GM19035 (cell line): ENCODE data around the gene ZDHHC11B.
"Not testable (repeated sequence)": the region's sequence is repeated elsewhere in the genome, so short reads cannot be mapped to it uniquely, and the experiment has no call there.

ENCODE experiments used
- ATAC-seq: cut with Tn5 transposase; IDR thresholded peaks from one replicate; pipeline ENCODE4 v1.9.1; 2021; ENCODE audit not compliant: unreplicated experiment

The ZDHHC11B gene, protein sequence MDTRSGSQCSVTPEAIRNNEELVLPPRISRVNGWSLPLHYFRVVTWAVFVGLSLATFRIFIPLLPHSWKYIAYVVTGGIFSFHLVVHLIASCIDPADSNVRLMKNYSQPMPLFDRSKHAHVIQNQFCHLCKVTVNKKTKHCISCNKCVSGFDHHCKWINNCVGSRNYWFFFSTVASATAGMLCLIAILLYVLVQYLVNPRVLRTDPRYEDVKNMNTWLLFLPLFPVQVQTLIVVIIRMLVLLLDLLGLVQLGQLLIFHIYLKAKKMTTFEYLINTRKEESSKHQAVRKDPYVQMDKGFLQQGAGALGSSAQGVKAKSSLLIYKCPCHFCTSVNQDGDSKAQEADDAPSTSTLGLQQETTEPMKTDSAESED

DNA sequence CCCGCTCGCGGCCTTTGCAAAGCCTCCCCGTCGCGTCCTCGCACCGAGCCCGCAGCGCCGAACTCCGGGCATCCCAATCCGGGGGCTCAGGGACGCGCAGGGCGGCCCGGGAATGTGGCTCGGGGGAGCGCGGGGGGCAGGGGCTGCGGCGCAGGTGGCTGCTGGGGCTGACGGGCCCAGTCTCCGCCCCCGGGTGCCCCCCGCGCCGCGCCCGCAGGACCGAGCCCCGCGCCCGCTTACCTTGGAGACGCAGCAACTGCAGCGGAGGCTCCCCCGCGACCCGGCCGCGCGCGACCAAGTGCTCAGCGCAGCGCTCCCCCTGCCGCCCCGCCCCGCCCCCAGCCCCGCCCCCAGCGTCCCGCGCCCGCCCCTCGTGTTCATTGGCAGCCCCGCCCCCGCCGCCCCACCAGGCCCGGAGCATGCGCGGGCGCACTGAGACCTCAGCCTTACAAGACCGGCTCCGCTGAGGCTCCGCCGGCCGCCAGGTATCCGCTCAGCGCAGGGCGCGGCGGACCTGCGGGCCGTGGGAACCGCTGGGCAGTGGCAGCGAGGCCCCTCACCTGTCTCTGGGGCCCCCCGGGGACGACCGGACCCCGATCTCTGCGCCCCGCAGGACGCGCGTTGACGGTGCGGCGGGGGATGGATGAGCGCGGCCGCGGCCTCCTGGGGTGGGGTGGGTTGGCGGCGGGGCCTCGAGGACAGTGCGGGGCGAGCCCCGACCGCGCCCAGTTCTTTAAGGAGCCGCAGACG, at the start of gene ZDHHC11B:
Gene ZDHHC11B, minus strand, starts transcription at position 302 of the 750 bp plus-strand sequence. CDS start 17,810 bp downstream, outside the sequence.
- peak; percentile 74 for ATAC-seq

DNA sequence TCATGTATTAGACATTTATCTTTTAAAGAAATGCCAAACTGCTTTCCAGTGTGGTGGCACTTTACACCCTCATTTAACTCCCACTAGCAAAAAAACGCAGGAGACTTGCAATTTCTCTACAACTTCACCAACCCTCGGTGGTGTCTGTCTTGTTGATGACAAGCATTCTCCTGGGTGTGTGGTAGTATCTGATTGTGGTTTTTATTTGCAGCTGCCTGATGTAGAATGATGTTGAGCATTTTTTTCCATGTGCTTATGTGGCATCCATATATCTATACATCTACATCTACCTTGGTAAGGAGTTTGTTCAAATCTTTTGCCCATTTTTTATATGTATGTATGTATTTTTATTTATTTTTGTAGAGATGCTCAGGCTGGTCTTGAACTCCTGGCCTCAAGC, 49.5 kb upstream of the ZDHHC11B start:
- not testable (repeated sequence) for ATAC-seq

DNA sequence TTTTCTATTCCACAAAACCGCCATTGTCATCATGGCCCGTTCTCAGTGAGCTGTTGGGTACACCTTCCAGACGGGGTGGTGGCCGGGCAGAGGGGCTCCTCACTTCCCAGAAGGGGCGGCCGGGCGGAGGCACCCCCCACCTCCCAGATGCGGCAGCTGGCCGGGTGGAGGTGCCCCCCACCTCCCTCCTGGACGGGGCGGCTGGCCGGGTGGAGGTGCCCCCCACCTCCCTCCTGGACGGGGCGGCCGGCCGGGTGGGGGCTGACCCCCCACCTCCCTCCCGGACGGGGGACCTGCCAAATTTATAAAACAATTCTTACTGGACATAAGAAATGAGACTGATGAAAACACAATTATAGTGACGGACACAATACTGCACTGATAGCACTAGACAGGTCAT, 43.7 kb upstream of the ZDHHC11B start:
- ATAC-seq: not testable (repeated sequence)

DNA sequence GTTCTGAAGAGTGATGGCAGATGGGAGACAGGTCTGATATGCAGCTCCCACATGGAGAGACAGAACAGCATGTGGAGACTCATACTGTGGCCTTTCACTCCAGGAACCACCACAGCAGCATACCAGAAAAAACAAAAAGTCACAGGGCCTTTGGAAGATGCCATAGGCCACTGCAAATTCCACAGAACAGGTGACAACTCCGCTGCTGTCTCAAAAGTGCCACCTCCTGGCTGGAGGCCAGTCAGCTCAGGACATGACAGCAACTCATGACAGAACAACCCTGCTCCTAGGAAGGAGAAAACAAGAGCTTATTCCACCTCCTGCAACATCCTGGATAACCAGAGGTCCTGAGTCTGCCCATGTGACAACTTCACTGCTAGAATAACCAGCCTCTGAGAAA, 41.0 kb upstream of the ZDHHC11B start:
- ATAC-seq: not testable (repeated sequence)

DNA sequence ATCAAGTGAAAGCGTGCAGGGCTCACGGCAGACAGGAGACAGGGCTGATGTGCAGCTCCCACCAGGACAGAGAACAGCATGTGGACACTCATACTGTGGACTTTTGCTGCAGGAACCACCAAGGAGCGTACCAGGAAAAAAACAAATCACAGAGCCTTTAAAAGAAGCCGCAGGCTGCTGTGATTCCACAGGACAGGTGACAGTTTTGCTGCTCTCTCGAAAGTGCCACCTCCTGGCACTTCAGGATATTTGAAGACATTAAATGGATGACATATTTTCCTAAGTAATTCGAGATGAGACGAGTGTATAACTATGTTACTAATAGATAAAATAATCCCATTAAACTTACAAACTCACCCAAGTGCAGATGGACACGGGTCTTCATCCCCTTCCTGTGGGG, 37.0 kb upstream of the ZDHHC11B start:
- ATAC-seq: no peak

DNA sequence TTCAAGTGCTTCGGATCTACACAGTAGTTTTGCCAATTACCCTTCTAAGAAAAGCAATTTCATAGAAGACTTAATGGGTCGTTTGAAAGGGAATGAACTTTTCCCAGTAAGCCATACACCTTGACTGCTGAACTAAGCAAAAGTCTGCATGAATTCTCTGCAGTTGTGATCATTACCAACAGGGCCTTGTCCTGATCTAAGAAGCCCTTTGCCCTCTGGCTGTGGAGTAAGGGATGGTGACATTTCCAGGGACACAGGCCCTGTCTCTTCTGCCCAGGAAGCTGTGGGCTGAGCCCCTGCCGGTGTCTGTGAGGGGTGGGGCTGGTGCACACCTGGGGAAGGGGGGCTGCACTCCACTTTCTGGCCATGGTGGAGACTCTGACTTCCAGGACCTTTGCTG, 35.7 kb upstream of the ZDHHC11B start:
- ATAC-seq: no peak

DNA sequence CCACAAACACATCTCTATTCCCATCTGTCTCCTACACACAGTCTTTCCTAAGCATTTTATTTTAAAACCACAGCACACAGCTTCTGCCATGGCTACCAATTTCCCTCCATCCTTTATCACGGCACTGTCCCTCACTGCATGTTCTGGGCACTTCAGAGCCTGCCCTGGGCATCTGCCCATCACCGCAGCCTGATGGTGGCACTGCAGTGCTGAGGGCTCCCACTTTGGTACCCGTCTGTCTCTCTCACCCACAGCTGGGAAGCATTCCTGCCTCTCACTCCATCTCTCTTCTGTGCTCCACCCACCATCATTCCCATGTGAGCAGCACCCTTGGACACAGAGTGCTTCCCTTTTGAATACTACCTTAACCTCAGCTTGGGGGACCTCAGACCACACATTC, 34.5 kb upstream of the ZDHHC11B start:
- no peak for ATAC-seq

DNA sequence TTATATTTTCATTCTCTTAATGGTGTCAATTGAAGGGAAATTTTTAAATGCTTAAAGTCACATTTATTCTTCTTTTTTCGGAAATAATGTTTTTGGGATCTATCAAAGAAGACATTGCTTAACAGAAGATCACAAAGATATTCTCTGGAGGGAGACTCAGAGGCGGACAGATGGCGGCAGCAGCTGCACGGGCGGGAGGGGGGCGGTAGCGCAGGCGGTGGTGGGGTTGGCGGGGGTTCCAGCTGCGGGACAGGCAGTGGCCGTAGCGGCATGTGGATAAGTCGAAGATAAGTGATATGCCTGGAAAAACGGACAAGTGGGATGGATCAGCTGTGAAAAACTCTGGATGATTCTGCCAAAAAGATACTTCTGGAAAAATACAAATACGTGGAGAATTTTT, 31.6 kb upstream of the ZDHHC11B start:
- no peak for ATAC-seq

DNA sequence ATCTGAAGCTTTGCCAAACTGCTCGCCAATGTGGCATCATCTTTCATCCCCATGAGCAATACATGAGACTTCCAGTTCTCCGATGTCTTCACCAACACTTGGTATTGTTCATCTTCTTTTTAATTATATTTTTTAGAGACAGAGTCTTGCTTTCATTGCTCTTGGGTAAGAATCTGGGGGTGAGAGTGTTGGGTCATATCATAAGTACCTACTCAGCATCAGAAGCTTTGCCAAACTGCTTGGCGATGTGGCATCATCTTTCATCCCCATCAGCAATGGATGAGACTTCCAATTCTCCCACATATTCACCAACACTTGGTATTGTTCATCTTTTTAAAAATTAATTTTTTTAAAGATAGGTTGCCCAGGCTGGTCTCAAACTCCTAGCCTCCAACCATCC, 30.9 kb upstream of the ZDHHC11B start:
- ATAC-seq: no peak

DNA sequence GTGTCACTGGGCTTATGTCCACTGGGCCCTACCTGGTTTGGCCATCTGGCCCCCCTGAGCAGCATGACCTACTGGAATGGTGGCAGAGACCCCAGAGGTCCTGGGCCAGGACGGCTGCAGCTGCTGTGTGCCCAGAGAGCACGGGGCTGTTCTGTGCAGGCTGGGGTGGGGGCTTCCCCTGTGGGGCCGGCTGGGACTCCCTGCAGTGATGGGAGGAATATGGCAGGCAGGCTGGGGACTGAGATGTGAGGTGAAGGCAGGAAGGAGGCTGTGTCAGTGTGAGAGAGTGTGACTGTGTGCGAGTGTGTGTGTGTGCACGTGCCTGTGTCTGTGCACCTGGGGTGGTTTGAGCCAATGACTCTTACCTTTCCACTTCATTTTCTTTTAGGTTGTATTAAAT, 29.0 kb upstream of the ZDHHC11B start:
- ATAC-seq: not testable (repeated sequence)

DNA sequence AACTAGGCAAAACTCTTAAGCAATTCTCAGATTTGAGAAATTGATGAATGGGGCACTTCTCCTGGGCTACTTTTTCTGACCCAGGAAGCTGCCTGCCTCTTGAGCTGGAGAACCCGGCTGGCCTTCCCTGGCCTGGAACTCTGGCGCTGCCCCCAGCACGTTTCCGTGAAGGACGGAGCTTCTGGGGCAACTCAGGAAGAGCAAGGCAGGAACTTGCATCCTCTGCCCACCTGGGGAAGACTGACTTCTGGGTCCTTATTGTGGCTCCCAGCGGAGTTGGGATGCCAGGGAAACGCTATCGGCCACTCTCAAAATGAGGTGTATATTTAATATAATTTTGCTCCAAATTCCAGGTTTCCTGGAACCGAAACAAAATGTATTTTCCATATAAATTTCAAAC, 26.9 kb upstream of the ZDHHC11B start:
- ATAC-seq: not testable (repeated sequence)

DNA sequence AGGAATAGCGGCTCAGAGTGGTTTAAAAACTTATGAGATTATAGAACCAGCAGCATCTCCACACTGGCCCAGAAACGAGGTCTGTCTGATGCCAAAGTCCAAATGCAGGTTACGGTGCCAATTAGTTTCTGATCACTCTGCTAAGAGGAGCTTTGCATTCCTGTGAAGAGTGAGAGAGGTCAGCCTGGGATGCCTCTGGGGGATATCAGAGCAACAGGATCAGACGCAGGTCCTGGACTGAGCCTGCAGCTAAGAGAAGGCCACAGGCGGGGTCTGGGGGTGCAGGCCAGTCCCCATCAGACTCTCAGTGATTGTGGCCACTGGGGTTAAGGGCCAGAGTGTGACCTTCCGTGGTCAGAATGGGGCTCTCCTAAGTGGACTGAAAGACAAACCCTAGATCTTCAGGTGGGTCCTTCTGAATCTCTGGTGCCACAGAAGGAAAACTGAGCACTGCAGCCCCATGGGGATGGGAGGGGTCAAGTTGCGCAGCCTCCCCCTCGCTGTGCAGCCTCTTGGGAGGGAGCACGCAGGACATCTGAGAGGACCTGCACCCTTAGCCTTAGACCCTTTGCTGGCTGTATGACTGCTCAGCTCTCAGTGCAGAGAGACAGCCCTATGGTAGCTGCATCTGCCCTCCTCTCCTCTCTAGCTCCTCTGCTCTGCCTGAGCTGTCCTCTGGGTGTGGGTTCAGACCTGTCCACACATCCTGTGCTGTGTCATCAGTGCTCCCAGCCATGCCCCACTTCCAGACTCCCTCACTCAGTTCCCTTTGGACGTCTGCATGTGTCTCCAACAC, 23.4 kb upstream of the ZDHHC11B start:
- not testable (repeated sequence) for ATAC-seq

DNA sequence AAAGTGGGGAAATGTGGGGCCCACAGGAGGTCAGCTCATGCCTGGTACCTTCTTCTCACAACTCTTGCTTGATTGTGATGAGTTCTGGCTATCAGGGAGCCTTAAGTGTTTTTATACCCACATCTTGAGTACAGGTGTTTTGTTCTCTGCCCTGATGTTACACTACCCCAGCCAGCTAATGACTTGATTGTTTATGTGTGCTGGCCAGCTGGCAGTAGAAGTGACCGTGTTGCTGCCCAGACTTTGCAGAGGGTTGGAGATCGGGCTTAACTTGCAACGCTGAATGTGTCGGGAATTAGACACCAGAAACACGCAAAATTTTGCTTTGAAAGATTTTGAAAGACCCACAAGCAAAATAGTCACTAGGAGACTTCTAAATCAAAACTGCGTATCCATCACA, 16.9 kb upstream of the ZDHHC11B start:
- ATAC-seq: no peak

DNA sequence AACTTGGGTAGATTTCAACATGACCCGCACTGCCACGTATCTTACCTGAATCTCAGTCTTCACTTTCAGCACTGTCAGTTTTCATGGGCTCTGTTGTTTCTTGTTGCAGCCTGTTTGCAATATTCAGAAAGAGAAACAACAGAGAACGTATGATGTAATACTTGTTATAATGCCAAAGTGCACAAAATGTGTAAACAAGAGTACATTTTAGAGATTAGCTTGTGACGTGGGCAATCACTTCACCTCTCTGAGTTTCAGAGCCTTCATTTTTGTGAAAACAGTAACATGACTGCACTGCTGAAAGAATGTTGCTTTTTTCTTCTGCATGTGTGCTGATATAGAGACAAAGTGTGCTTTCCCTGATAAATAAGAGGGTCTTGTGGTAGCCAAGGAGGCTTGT, 16.5 kb upstream of the ZDHHC11B start:
- not testable (repeated sequence) for ATAC-seq

DNA sequence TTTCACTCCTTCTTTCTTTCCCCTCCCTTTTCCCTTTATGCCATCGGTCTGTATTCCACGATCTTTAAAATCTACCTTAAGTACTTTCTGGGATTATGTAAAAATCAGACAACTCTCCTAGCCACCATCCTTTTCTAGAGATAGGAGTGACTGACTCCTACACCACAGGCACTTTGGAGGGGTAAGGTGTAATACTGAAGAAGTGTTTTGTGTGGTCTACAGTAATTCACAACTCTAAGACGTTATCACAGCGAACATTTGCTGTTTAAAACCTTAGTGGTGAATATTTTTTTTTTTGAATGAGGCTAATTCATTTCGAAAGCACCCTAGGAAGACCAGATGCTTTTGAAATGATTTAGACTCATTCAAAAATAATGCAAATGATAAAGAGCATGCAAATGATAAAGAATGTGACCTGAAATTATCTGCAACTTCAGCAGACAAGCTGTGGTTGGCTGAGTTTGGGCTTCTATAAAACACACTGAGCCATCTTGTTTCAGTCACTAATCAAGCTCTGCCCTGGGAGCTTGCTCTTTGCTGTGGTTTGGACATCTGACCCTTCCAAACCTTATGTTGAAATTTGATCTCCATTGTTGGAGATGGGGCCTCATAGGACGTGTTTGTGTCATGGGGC, 14.1 kb upstream of the ZDHHC11B start:
- ATAC-seq: not testable (repeated sequence)

DNA sequence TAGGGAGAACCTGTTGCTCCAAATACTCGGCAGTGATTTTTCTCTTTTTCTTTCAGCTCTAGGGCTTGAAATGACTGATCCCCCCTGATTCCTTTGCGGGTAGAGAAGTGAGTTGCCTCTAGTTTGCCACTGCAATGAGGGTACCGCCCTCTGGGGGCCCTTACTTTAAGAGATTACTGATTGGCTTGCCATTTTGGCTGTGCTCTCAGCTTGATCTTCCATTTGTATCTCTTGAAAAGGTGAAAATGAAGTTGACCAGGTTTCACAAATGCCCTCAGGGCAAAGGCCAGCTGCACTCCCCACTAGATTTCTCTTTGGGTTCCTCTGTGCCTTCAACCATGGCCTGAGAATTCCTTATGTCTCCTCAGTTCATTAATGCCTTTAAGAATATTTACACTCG, 13.5 kb upstream of the ZDHHC11B start:
- ATAC-seq: not testable (repeated sequence)

DNA sequence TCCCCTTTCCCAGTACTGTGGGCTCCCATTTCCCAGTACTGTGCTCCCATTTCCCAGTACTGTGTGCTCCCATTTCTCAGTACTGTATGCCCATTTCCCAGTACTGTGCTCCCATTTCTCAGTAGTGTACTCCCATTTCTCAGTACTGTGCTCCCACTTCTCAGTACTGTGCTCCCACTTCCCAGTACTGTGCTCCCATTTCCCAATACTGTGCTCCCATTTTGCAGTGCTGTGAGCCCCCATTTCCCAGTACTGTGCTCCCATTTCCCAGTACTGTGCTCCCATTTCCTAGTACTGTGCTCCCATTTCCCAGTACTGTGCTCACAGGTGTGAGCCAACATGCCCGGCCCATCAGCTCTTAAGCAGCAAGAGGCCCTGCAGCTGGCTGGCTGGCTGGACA, 11.3 kb upstream of the ZDHHC11B start:
- ATAC-seq: not testable (repeated sequence)

DNA sequence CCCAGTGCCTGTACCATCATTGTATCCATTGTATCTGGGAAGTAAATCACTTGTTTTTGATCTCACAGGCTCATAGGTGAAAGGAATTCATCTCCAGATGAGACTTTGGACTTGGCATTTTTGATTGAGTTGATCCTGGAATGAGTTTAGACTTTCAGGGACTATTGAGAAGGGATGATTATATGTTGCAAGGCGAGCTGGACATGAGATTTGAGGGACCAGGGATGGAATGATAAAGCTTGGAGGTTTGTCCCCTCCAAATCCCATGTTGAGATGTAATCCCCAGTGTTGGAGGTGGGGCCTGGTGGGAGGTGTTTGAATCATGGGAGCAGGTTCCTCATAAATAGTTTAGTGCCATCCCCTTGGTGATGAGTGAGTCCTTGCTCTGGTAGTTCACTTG, 10.4 kb upstream of the ZDHHC11B start:
- ATAC-seq: not testable (repeated sequence)

DNA sequence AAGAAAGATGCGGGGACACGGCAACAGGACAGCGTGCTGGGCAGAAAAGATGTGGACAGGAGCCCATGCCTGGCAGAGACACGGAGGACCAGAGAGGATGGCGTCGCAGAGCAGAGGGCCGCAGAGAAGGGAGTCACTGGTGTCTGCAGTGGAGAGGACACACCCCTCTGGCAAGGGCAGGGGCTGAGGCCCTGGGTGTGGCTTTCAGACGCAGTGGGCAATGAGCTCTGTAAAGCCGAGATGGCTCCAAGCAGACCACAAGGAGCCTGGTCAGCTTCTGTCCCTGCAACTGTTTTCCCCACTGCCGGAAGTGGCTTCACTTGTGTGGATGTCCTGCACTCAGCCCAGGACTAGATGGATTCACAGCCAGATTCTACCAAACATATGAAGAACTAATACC, 4.2 kb upstream of the ZDHHC11B start:
- ATAC-seq: not testable (repeated sequence)

DNA sequence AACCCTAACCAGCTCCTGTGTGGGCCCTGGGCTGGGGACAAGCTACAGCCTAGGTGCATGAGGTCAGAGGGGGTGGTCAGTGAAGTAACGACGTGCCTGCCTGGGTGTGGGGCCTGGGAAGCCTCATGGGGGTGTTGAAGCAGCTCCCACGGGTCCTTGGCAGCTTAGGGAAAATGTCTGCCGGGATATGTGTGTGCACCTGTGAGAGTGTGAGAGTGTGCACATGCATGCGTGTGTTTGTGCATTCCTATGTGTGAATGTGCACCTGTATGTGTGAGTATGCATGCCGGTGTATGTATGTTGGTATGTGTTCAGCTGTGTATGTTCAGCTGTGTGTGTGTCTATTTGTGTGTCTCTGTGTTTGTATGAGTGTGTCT, 3.3 kb upstream of the ZDHHC11B start:
- not testable (repeated sequence) for ATAC-seq
